Activated CD4-positive, alpha-beta T cell treated with anti-CD3 and anti-CD28 coated beads, Interleukin-2, amount 50 U/mL, for 1 hour (primary cell): Measurements from ENCODE around the gene PHACTR1.
"Not testable (repeated sequence)": the region's sequence is repeated elsewhere in the genome, so short reads cannot be mapped to it uniquely, and the experiment has no call there.

Source experiments
- DNase-seq: peaks from one replicate; pipeline ENCODE4 v3.0.0-alpha.2; 2020

PHACTR1 gene

DNA sequence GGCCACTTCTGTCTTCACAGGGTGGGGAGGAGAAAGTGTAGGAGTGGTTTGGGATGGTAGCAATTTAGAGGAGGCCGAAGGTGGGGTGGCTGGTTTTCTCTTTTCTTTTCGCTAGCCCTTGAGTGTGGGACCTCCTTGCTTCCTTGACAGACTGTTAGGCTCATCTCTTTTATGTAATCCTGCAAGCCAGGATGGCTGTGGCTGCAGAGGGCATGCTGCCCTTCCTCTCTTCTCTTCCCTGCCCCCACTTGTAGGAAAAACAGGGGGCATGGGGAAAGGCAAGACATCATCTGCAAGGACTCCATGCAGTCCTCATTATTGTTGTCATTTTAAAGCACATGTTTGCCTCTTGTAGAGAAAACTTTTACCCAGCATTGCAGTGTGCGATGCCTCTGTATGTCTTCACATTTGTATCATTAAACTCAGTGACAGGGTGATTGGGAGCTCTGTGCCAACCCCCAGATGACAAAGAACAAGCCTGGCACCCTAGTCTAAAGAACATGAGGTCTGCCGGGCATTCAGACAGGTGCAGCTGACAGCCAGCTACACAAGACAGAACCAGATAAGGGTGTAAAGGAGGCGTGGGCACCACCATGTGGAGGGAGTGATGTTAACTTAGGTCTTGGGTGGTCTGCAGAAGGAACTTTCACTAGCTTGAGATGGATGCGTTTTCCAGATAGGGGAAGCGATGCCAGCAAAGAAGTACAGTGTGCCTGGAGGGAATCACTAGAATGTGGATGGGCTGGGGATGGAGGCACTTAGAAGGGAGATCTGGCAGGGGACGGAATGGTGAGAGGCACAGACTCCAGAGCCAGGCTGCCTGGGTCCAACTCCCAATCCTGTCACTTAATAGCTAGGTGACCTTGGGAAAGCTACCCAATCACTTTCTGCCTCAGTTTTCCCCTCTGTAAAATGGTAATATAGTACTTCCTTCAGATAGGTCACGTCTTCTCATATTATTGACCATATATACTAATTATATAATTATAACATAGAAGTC lies 404.2 kb downstream of the PHACTR1 start:
- DNase-seq = no peak

DNA sequence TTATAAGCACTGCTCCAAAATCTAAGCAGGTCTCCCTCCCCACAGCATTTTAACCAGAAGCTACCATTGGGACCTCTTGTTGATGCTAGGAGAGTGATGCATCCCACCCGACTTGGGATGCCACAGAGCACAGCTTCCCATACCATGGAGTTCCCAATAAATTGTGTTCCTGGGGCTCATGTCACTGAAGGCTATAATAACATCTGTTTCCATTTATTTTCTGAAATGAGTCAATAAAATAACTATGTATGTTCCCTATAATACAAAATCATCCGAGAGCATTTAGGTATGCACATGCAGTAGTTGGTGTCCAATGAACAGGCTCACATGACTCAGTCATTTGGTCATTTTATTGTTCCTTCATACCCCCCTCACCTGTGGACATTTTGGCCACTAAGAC lies 407.6 kb downstream of the PHACTR1 start:
- no peak for DNase-seq

DNA sequence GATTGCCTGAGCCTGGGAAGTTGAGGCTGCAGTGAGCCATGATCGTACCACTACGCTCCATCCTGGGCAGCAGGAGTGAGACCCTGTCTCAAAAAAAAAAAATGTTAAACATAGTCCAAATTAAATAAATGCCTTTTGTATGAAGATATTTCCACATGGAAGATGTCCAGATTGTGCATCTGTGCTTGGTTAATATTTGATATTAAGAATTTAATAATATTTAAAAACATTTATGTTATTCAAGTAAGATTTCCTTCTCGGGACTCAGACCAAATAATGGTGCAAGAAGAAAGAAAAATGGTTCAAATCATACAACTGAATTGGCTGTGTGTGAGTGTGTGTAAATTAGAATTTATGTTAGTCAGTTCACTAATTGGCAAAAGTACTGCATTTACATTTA lies 409.3 kb downstream of the PHACTR1 start:
- no peak for DNase-seq

DNA sequence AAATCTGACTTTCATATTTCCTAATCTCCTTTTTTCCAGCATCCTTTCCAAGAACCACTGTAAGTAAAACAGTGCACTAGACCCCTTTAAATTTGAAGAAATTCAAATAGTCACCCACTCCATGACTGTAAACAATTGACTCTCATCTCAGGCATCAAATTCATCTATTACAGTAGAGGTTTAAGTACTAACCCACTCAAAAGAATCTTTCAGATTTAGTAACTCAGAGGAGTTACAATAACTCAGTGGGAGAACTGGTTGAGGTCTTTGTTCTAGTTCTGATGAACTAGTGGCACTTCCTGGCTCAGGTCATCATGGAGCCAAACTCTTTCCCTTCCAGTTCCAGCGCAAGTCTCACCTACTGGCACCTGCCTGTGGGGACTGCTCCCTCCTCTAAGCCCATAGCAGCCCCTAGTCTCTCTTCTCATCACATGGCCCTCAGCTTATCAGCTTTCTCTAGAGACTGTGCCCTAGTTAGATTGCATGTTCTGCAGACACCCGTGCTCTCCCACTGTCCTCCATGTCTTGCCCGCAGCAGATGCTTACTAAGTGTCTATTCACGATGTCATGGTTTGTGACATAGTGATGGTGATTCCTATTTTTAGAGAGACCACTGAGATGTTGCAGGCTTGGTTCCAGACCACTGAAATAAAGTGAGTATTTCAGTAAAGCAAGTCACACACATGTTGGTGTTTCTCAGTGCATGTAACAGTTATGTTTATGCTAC lies 415.5 kb downstream of the PHACTR1 start:
- no peak for DNase-seq

DNA sequence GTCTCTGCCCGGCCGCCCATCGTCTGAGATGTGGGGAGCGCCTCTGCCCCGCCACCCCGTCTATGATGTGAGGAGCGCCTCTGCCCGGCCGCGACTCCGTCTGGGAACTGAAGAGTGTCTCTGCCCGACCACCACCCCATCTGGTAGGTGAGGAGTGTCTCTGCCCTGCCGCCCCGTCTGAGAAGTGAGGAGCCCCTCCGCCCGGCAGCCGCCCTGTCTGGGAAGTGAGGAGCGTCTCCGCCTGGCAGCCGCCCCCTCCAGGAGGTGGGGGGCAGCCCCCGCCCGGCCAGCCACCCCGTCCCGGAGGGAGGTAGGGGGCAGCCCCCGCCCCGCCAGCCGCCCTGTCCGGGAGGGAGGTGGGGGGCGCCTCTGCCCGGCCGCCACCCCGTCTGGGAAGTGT lies 417.3 kb downstream of the PHACTR1 start:
- not testable (repeated sequence) for DNase-seq

DNA sequence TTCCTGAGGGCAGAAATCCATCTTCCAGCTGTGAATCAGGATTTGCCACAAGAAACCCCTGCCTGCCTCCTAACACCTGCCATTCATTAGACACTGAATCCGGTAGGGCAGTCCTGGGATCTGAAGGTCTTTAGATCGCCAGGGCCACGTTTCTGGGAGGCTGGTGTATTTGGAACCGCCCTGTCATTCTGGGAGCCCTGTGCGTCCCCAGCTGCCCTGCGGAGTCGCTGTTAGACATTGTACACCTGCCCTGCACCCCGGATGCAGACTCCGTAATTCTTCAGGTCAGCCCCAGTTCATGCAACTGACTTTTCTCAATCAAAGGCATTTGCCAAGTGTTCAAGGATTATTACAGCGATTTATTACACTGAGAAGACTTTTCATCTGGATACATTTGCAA lies 418.6 kb downstream of the PHACTR1 start:
- no peak for DNase-seq

DNA sequence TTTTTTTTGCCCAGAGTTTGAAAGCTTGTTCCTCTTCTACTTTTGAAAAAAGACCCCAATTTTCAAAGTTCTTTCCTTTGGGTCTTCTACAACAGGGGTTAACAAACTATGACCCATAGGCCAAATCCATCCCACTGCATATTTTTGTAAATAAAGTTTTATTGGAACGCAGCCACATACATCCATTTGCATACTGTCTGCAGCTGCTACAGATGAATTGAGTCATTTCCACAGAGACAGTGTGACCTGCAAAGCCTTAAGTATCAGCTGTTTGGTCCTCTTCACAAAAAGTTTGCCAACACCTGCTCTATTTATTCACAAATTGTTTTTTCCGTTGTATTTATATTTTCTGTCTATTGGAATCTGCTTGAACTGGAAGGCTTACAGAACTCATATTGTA lies 422.6 kb downstream of the PHACTR1 start:
- DNase-seq = no peak

DNA sequence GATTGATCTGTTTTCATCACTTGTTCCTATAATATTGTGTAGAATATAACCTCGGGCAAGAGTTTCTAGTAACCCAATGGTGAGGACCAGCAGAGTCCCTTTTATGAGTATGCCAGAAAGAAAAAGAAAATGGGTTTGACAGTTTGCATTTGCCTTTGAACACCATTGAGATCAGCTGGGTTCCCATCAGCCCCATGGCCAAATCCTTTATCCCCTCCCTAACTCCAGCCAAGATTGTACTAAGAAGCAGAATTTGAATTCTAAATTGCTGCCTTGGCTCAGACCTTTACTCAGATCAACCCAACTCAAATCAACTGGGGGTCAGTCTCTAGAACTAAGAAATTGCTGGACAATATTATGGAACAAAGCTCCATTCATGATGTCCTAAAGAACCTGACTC lies 424.4 kb downstream of the PHACTR1 start:
- DNase-seq = no peak

DNA sequence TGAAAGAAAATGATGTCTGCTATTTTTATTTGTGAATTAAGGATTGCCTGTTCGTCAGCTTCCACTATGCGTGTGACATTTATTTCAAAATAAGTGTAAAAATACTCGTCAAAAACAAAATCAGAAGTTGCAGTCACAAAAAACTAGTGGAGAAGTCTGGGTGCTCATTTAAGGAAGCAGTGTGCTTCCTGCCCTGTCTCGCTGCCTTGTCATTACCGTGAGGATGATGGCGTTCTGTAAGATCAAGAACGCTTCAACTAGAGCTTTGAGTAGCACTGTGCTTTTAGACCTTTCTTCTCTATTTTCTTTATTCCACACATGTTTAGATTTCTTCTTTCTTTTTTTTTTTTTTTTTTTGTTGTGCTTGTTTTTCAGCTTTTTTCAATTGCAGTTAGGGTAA lies 424.8 kb downstream of the PHACTR1 start:
- DNase-seq = no peak

DNA sequence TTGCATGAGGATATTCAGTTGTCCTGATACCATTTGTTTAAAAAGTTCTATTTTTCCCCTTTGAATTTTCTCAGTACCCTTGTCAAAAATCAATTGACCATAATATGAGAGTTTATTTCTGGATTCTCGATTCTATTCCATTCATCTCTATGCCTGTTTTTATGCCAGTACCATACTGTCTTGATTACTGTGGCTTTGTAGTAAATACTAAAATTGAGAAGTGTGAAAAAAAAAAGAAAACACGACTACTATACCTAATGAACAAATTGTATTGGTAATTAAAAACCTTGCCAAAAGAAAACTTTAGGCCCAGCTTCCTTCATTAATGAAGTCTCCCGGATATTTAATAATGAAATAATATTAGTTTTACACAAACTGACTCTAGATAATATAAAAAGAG lies 426.0 kb downstream of the PHACTR1 start:
- no peak for DNase-seq

DNA sequence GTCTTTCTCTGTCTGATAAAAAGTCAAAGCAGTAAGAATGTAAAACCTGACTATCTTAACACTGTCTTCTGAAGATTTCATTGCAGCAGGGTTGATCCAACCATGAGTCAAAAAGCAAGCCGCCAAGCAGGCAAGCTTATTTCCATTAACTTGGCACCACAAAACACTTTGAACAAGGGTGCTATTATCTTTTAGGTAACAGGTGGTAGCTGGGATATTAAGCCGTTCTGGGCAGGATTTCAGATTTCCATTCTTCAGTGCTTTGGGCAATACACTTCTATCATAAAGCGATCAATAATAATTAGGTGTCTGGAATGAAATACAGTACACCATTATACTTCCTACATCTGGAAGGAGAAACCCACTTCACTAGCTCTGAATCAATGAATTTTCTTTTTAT lies 429.9 kb downstream of the PHACTR1 start:
- no peak for DNase-seq

DNA sequence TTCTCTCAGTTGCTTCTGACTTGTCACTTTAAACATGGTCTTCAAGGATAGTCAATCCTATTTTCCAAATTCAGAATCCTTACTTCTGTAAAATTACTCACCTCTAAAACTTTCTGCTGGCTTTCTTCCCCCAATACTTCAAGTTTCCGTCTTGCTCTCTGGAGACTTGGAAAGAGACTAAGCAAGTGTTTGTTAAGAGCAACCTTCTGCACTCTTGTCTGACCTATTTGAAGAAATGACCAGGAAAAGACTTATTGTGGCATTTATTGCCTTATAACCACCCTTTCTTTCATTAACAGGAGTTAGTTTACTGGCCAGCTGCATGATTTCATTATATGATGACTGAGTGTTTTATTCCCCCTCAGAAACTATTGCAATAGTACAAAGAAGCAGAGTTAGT lies 430.8 kb downstream of the PHACTR1 start:
- no peak for DNase-seq

DNA sequence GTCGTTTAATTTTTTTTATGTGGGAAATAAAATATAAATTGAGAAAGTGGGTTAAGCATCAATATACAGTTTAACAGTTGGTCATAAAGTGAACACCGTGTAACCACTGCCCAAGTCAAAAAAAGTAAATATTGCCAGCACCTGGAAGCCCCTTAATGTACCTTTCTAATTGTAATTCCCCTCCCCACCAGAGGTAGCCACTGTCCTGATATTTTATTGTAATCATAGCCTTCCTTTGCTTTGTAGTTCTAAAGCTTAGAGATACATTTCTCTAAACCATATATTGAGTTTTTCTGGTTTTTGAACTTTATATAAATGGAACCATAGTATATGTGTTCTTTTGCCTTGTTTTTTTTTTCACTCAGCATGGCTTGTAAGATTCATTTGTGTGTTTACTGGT lies 431.2 kb downstream of the PHACTR1 start:
- no peak for DNase-seq

DNA sequence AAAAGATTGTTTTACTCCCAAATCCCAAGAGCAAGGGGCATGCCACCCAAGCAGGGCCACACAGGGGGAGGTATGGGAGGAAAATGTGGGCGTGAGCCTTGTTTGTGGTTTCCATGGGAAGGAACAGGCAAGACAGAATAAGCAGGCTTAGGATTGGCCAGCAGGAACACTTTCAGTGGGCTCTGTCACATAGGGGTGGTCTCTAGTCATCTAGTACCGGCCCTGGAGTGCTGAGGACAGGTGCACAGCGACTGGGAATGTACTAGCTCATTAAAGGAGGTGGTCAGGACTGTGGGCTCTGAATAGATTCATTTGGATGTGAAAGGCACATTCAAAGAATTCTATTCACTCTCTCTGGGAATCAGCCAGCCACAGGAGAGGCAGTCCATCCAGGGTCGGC lies 436.2 kb downstream of the PHACTR1 start:
- no peak for DNase-seq

DNA sequence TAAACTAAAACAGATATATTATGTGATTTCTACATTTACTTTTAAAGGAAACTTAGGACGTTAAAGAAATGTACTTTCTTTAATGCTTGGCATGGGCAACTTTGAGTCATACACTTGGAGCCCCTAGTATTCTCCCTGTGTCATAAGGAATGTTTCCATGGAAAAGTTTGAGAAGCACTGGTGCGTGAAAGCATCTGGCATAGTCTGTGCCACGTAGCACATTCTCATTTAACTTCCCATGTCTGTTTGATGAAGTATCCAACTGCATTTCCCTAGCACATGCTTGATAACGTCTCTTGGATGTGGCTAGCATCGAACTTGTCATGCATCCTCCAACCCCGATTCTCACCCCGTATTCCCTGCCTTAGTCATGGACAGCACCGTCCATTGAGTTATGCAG lies 439.8 kb downstream of the PHACTR1 start:
- no peak for DNase-seq

DNA sequence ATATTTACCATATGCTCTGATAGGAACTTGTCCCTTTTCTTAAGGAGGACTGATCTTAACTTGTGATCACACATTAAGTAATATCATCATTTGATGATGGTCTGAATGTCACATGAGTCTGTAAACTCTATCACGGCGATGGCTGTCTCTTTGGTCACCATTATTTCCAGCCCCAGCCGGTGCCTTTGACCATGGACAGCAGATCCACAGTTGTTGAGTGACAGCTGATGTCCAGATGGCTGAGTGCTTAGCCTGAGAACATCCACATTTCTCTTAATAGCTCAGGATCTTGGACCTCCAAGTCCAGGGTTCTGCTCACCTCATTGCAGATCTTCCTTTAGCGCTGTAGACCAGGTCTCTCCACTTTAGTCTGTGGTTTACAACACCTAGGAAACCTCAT lies 440.7 kb downstream of the PHACTR1 start:
- no peak for DNase-seq

DNA sequence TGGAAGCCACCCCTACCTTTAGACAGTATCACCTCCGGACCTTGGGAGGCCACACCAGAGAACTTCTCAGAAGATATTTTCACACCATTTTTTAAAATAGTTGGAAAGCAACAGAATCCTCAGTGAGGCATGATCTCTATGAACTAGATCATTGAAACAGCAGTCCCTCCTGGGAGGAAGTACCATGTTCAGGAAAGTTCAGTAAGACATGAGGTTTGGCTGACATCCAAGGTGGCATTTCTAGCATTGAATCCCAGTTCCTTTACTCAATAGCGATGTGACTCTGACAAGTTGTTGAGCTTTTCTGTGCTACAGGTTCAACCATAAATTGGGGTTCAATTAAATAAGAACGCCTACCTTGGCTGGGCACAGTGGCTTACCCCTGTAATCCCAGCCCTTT lies 442.7 kb downstream of the PHACTR1 start:
- DNase-seq = no peak

DNA sequence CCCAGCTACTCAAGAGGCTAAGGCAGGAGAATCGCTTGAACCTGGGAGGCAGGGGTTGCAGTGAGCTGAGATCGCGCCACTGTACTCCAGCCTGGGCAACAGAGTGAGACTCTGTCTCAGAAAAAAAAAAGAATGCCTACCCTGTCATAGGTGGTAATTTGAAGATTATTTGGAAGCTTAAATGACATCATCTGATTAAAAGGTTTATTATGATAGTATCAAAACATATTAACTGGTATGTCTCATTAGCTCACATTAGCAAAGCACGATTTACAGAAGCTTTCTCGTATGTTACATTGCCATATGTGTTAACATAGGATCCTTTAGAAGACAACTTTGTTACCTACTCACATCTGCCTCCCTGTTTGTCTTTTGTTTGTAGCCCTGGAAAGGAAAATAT lies 443.3 kb downstream of the PHACTR1 start:
- not testable (repeated sequence) for DNase-seq

DNA sequence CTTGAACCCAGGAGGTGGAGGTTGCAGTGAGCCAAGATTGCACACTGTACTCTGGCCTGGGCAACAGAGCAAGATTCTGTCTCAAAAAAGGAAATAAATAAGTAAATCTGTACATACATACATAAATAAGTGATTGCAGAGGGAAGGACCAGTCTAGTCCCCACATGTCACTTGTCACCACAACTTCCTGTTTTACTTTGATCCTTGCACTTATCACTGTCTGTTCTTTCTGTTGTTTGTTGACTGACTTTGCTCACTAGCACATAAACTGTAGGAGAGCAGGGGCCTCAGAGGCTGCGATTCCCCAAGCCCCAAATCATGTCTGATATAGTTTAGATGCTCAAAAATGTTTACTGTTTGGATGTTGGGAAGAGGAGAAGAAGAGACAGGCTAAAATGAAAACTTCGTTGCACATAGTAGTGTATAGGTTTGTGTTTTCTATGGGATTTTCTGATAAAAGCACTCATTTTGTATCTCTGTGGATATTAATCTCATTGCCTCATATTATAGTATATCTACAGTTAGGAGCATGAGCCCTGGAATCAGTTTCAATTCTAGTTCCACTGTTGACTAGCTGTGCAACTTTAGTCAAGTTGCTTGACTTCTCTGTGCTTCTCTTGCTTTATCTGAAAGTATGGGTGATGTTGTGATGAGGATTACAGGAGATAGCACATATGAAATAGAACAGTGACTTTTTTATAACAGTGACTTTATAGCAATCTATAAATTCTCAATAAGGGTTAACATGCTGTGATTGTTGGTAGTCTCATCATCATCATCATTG lies 446.8 kb downstream of the PHACTR1 start:
- no peak for DNase-seq

DNA sequence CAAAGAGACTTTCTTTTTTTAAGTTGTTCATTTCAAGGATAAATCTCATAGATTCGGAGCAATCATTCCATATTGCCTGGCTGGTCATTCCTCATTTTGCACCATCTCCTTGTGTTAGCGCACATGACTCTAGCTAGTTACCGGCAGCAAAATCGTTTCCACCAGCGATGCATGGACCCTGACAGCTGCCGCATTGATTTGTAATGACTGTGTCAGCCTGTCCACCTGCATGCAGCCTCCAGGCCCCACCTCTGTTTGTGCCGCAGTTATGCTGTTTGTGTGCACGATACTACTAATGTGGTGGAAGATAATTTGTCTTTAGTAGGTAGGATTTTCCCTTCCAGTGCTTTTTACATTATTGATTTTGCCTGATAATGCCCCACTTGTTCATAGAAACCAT lies 447.7 kb downstream of the PHACTR1 start:
- DNase-seq = no peak

DNA sequence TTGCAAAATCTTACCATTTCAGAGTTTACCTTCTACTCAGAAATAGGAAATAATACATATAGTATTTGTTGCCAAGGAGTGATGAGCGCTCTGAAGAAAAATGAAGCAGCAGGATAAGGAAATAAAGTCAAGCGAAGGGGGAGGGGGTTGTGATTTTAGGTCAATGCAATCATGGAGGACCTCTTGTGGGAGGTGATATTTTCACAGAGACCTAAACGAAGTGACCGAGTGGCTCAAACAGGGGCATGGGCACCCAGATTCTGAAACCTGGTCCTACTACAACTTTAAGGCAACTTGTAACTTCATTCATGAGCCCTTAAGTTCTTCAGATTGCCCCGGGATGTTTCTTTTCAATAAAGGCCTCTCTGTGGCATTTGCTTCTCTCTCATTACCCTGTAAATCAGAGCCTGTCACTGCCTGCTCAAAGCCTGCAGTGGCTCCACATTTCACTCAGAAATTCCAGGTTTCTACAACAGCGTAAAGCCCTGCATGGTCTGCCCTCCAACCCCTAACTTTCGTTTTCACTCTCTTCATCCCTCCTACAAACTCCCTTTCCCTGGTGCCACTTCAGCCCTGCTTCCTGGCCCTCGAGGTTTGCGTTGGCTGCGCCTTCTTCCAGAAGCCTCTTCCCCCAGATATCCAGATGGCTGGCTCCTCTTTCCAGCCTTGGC lies 449.1 kb downstream of the PHACTR1 start:
- no peak for DNase-seq

DNA sequence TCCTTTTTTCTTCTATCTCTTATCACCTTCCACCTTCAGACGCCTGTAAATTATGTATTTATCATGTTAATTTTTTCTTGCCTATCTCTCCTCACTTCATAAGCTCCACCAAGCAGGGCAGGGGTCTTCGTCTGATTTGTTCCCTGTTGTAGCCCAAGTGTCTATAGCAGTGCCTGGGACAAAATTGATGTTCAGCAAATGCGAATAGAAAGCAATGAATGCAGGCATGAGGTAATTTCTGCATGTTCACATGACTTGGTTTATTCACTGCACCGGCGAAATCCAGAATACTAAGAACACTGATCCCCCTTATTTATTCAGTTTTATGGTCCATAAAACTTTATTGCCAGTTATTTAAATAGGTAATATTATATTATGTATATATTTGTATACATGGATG lies 449.7 kb downstream of the PHACTR1 start:
- DNase-seq = no peak

DNA sequence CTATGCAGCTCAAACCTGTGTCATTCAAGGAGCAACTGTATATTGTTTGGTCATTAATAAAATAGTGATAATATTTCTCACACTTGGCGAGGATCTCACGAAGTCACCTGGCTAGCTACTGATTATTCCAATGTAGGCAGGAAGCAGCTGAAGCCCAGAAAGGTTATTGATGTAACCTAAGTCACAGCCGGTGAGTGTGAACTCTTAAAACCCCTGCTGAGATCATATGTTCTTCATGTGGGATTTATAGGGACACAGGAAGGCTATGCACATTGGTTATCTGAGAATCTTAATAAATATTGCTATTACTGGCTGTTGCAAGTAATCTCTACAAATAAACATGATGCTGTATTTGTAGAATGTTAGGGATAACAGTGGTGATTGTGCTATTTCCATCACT lies 450.3 kb downstream of the PHACTR1 start:
- no peak for DNase-seq
